Measurements from ENCODE around the gene NTRK2. TPM values are rescaled to one million over a fixed set of nuclear protein-coding genes. Genes with fewer than 3 reads are reported as not detected.

Gene NTRK2
- total and polyA plus RNA-seq, 10 of the 15 experiments (the other 5 are each of a cell fraction or from before 2014, with no cell fraction given), result 0.42 to 4.6 (median 0.65) TPM

DNA sequence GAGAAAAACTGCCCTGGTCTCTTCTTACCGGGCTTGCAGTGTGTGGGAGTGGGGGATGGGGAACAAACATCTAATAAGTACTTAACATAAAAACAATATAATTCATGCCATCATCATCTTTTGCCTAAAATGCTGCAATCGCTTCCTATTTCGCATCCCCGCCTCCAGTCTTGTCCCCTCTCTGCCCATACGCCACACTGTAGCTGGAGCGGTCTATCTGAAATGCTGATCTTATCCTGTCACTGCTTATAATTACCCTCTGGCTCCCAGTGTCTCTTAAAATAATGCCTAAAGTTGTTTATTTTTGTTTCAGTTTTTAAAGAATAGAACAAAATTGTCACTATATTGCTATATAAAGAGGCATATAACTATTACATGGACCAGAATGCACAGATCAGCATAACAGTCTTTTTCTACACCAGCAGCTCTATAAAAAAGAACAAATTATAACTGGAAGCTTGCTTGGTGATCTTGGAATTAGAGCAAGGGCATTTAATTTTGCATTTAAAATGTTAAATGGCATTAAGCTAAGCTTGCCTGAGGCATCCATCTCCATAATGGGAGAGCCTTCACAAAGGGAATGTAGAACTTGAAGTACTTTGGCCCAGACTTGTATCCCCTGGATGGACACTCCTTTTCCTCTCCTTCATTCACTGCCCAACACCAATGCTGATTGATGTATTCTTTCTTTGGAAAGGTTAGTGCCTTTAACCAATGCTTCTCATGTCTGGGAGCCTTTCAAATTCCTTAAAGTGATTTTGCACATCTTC lies 12.2 kb downstream of the NTRK2 start (continued):
- no peak for TF ChIP-seq HDAC6 (IDR thresholded peaks at IDR 0.05; ENCODE audit: unreplicated experiment)

DNA sequence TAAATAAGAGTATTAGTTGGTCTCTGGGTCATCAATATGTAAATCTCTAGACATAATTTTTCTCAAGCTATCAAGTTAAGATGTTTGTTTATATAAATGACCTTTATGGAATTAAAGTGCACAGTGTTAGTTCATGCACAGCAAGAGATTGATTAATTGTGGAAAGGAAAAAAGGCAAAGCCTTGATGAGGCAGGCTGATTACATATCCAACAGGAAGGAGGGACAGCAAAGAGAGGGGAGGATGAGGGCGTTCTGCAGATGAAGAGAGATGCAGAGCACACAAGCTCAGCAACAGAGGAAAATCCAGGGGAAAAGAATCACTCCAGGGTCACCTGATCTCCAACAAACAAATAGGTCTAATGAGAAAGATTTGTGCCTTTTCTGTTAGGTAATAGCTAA lies 16.5 kb downstream of the NTRK2 start:
- BruUV-seq (replicated peaks), result no TSS peak
- H4K20me1 ChIP-seq (ENCODE audit: control insufficient read depth, insufficient read depth), result no peaks in the 10 kb centered on the region
- H3K27ac ChIP-seq (ENCODE audit: control insufficient read depth, insufficient read depth), result no peak overlapping the region
- 8% methylated on average over 1 of the region's 1 CpG for WGBS (ENCODE audit: insufficient coverage, insufficient replicate concordance, low lambda C conversion rate, missing lambda C conversion rate)
- no peaks in the 10 kb centered on the region for H3K9me3 ChIP-seq (replicated peaks; ENCODE audit: control insufficient read depth, insufficient read depth, low read length)
- no peak for ATAC-seq
- no peaks in the 10 kb centered on the region for H3K4me1 ChIP-seq (ENCODE audit: control insufficient read depth, insufficient read depth, low read length)
- H3K36me3 ChIP-seq (ENCODE audit: control insufficient read depth in 2 of 2, insufficient read depth in 2 of 2, low read length in 1 of 2), result no peaks in the 10 kb centered on the region
- no peak overlapping the region for H3K4me2 ChIP-seq (ENCODE audit: control insufficient read depth, insufficient read depth)
- in situ Hi-C loops (cut with MboI), result no loop called here
- H3K27me3 ChIP-seq (replicated peaks in 1 of 2; ENCODE audit: control insufficient read depth in 2 of 2, insufficient read depth in 2 of 2, low read length in 1 of 2), result no peaks in the 10 kb centered on the region
- ChIA-PET POLR2A (no interaction called here), CTCF (interaction anchor here (0.8 to 1.7 kb wide), 2 partner anchors 12 to 186 kb away, joined by 3 to 7 read pairs; no protein-coding TSS in a partner anchor), SMC1A (ENCODE audit: uncharacterized antibody, unreplicated experiment) (interaction anchor here (0.7 to 1.3 kb wide), 2 partner anchors 8 to 452 kb away, joined by 3 to 6 read pairs; no protein-coding TSS in a partner anchor), RAD21 (ENCODE audit: unreplicated experiment) (no interaction called here)
- no peak for FAIRE-seq
- no peaks in the 10 kb centered on the region for H3K79me2 ChIP-seq (ENCODE audit: control insufficient read depth, insufficient read depth, low read length)
- no peak overlapping the region for H3K9ac ChIP-seq (ENCODE audit: control insufficient read depth, insufficient read depth, low read length)
- intact Hi-C loops (cut with micrococcal nuclease; ENCODE audit: unreplicated experiment), result no loop called here
- DNase-seq (ENCODE audit: low read depth, low spot score), result no peak
- no peak overlapping the region for H2AFZ ChIP-seq (ENCODE audit: control insufficient read depth, low read depth, low read length)
- no peak overlapping the region for H3K4me3 ChIP-seq
- TF ChIP-seq MLLT1 (IDR thresholded peaks at IDR 0.05) (no peak), RFX5 (IDR thresholded peaks at IDR 0.05; ENCODE audit: low read depth, low read length) (no peak), DPF2 (IDR thresholded peaks at IDR 0.05) (no peak), TAF1 (IDR thresholded peaks at IDR 0.05; ENCODE audit: borderline replicate concordance, low read depth, low read length) (no peak), BCL11A (IDR thresholded peaks at IDR 0.05; ENCODE audit: low read depth, low read length) (no peak), EZH2 (IDR thresholded peaks at IDR 0.05; ENCODE audit: borderline replicate concordance, control insufficient read depth, low read depth, low read length) (no peak), YBX1 (IDR thresholded peaks at IDR 0.05) (no peak), POLR2AphosphoS2 (IDR thresholded peaks at IDR 0.05; ENCODE audit: low read depth, low read length) (no peak), POLR2A (IDR thresholded peaks at IDR 0.05; ENCODE audit: low read depth, low read length) (no peak), ZNF24 (IDR thresholded peaks at IDR 0.05) (no peak), ZNF384 (IDR thresholded peaks at IDR 0.05; ENCODE audit: borderline replicate concordance, low read depth, low read length) (no peak)
- TF ChIP-seq, protein P1, sequence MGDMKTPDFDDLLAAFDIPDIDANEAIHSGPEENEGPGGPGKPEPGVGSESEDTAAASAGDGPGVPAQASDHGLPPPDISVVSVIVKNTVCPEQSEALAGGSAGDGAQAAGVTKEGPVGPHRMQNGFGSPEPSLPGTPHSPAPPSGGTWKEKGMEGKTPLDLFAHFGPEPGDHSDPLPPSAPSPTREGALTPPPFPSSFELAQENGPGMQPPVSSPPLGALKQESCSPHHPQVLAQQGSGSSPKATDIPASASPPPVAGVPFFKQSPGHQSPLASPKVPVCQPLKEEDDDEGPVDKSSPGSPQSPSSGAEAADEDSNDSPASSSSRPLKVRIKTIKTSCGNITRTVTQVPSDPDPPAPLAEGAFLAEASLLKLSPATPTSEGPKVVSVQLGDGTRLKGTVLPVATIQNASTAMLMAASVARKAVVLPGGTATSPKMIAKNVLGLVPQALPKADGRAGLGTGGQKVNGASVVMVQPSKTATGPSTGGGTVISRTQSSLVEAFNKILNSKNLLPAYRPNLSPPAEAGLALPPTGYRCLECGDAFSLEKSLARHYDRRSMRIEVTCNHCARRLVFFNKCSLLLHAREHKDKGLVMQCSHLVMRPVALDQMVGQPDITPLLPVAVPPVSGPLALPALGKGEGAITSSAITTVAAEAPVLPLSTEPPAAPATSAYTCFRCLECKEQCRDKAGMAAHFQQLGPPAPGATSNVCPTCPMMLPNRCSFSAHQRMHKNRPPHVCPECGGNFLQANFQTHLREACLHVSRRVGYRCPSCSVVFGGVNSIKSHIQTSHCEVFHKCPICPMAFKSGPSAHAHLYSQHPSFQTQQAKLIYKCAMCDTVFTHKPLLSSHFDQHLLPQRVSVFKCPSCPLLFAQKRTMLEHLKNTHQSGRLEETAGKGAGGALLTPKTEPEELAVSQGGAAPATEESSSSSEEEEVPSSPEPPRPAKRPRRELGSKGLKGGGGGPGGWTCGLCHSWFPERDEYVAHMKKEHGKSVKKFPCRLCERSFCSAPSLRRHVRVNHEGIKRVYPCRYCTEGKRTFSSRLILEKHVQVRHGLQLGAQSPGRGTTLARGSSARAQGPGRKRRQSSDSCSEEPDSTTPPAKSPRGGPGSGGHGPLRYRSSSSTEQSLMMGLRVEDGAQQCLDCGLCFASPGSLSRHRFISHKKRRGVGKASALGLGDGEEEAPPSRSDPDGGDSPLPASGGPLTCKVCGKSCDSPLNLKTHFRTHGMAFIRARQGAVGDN (IDR thresholded peaks at IDR 0.05), result no peak
- TF ChIP-seq, protein P2, sequence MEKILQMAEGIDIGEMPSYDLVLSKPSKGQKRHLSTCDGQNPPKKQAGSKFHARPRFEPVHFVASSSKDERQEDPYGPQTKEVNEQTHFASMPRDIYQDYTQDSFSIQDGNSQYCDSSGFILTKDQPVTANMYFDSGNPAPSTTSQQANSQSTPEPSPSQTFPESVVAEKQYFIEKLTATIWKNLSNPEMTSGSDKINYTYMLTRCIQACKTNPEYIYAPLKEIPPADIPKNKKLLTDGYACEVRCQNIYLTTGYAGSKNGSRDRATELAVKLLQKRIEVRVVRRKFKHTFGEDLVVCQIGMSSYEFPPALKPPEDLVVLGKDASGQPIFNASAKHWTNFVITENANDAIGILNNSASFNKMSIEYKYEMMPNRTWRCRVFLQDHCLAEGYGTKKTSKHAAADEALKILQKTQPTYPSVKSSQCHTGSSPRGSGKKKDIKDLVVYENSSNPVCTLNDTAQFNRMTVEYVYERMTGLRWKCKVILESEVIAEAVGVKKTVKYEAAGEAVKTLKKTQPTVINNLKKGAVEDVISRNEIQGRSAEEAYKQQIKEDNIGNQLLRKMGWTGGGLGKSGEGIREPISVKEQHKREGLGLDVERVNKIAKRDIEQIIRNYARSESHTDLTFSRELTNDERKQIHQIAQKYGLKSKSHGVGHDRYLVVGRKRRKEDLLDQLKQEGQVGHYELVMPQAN (conservative IDR thresholded peaks at IDR 0.05), result no peak
- TF ChIP-seq, protein P3, sequence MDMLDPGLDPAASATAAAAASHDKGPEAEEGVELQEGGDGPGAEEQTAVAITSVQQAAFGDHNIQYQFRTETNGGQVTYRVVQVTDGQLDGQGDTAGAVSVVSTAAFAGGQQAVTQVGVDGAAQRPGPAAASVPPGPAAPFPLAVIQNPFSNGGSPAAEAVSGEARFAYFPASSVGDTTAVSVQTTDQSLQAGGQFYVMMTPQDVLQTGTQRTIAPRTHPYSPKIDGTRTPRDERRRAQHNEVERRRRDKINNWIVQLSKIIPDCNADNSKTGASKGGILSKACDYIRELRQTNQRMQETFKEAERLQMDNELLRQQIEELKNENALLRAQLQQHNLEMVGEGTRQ (IDR thresholded peaks at IDR 0.05; ENCODE audit: borderline replicate concordance, low read depth, low read length), result no peak
